Activated naive CD4-positive, alpha-beta T cell treated with anti-CD3 and anti-CD28 coated beads, Interleukin-2, amount 50 U/mL, for 16 hours (primary cell): ENCODE data around the gene PPP4R4.
"Not testable (repeated sequence)": the region's sequence is repeated elsewhere in the genome, so short reads cannot be mapped to it uniquely, and the experiment has no call there.

Experiments
- DNase-seq: peaks from one replicate; pipeline ENCODE4 v3.0.0-alpha.2; 2020

Gene PPP4R4

DNA sequence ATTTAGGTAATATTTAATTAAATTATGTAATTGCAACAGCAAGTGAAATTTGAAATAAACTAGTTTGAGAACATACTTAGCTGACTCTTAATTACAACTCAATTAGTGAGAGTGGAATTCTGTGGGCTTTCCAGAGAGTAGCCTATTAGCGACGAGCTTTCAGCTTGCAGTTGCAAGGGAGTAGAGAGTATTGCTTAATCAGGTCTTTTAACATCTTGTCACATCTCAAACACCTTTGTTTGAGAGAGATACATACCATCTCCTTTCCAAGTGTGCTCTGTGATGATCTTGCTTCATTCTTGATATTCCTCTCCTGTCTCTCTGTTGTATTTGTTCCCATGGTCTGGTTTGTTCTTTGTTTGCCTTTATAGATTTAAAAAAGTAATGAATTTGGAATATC lies 7.7 kb downstream of the PPP4R4 start:
- no peak for DNase-seq

DNA sequence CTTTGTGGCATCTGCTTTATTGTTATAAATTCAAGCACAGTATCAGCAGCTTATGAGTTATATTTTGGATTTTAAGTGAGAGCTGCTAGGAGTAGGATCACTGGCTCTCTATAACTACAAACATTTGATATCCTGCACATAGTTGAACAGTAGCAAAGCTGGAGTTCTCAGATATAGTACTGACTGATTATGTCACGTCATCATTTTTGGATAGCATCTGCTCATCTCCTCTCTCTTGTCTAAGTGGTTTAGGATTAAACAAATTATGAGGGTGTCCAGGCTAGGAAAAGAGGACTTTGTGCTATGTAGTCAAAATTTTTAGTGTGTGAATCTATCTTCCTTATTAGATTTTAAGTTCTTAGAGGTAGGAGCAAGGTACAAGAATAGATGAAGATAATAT lies 18.4 kb downstream of the PPP4R4 start:
- no peak for DNase-seq

DNA sequence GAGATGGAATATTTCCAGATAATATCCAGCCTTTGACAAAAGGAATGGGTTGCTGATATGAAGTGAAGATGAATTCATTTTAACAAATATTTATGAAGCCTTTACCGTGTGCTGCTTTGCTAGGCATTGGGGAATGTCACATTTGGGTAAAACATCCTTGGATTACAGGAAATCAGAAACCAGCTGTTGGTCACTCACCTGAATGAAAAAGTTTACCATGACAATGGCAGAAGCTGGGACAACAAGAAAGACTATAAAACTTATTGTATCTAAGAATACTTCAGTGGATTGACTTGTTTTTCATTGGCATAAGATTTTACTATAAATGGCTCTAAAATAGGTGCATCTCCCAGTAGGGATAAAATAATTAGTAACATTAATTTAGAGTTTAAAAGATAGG lies 19.7 kb downstream of the PPP4R4 start:
- DNase-seq: no peak

DNA sequence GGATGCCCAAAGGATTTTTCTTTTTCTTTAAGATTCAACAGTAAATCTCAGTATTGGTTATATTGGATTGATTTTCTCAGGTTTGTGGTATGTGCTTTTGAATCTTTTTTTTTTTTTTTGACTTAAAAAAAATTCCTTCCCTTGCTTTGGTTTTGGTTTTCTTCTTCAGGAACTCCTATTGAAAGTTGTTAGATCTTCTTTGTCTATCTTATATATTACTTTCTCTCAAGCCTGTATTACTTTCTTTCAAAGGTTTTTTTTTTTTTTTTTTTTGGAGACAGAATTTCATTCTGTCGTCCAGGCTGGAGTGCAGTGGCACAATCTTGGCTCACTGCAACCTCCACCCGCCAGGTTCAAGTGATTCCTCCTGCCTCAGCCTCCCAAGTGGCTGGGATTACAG lies 21.9 kb downstream of the PPP4R4 start:
- no peak for DNase-seq

DNA sequence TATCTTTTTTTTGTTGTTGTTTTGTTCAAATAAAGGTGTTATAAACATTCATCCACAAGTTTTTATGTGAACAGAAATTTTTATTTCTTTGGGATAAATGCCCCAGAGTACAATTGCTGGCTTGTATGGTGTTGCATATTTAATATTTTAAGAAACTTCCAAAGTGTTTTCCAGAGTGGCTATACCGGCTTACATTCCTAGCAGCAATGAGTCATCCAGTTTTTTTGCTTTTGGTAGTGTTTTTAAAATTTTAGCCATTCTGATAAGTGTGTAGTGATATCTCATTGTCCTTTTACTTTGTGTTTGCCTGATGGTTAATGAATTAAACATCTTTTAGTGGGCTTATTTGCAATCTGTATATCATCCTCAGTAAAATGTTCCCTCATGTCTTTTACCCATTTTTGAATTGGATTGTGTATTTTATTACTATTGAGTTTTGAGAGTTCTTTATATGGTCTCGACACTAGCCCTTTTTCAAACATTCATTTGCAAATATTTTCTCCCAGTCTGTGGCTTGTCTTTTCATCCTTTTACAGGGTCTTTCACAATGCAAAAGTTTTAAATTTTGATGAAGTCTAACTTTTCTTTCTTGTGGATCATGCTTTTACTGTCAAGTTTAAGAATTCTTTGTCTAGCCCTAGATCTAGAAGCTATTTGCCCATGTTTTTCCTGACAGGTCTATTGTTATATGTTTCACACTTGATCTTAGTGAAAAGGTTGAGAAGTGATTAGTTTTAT lies 29.5 kb downstream of the PPP4R4 start:
- no peak for DNase-seq

DNA sequence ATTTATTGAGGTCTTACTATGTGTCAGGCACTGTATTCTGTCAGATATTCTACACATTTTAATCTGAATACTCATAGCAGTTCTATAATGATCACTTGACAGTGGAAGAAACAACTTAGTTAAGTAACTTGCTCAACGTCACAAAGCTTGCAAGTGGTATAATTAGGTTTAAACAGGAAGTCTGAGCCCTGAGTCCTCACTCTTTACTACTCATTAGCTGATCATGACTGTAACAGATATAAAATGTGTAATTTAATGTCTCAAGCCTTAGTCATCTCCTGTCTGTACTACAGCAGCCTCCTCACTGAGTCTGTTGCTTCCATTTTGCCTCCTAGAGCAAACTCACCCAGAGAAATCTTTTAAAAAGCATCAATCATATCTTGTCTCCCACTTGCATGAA lies 38.9 kb downstream of the PPP4R4 start:
- no peak for DNase-seq

DNA sequence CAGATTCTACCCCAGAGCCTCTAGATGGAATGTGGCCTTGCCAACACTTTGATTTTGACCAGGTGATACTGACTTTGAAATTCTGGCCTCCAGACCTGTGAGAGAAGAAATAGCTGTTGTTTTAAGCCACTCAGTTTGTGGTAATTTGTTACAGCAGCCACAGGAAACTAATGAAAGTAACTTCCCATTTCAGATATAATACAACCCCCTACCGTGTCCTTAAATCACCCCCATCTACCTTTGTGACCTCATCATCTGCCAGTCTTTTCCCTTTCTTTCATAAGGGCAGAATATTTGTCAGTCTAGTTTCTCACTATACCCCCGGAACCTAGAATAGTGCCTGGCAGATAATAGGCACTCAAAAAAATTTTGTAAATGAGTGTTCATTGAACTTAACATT lies 39.6 kb downstream of the PPP4R4 start:
- DNase-seq: no peak

DNA sequence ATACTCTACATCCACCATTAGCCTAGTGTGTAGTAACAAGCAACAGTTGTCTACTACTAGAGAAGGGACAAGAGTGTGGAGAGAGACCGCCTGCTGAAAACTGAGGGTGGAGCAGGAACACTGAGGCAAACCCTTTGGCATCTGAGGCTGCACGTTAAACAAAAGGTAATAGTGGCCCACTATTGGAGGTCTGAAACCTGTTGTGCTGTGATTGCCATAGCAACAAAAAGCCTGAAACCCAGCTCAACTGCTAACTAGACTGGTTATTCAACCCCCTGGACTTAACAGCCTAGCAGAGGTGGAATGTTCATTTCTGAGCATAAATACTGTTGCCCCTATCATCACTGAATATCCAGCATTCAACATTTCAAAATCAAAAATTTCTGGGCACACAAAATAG lies 43.0 kb downstream of the PPP4R4 start:
- DNase-seq: no peak

DNA sequence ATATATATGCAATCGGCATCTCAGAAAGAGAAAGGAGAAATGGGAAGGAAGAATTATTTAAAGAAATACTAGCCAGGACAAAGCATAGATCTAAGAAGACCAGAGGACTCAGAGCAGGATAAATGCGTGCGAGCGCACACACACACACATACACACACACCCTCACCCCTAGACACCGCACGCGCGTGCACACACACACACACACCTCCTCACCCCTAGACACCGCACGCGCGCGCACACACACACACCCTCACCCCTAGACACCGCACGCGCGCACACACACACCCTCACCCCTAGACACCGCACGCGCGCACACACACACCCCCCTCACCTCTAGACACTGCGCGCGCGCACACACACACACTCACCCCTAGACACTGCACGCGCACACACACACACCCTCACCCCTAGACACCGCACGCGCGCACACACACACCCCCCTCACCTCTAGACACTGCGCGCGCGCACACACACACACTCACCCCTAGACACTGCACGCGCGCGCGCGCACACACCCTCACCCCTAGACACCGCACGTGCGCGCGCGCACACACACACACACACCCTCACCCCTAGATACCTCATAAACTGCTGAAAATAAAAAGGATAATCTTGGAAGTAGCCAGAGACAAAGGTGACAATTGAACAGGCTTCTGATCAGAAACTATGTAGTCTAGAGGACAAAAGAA lies 44.2 kb downstream of the PPP4R4 start:
- not testable (repeated sequence) for DNase-seq

DNA sequence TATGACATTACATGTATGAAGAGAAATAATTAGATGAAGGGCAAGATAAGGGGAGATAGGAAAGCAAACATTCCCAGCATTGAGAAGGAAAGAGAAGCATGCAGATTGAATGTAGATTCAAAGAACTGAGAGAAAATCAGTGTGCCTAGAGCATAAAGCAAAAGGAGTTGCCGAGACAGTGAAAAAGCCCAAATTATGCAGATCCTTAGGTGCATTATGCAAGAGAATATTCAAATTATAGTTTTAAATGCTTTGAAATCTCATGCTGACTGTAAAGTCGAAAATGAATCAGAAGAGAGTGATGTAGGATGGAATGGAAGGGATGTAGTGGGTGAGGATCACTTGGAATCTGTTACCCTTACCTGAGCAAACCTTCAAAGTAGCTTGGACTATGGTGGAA lies 49.9 kb downstream of the PPP4R4 start:
- DNase-seq: no peak

DNA sequence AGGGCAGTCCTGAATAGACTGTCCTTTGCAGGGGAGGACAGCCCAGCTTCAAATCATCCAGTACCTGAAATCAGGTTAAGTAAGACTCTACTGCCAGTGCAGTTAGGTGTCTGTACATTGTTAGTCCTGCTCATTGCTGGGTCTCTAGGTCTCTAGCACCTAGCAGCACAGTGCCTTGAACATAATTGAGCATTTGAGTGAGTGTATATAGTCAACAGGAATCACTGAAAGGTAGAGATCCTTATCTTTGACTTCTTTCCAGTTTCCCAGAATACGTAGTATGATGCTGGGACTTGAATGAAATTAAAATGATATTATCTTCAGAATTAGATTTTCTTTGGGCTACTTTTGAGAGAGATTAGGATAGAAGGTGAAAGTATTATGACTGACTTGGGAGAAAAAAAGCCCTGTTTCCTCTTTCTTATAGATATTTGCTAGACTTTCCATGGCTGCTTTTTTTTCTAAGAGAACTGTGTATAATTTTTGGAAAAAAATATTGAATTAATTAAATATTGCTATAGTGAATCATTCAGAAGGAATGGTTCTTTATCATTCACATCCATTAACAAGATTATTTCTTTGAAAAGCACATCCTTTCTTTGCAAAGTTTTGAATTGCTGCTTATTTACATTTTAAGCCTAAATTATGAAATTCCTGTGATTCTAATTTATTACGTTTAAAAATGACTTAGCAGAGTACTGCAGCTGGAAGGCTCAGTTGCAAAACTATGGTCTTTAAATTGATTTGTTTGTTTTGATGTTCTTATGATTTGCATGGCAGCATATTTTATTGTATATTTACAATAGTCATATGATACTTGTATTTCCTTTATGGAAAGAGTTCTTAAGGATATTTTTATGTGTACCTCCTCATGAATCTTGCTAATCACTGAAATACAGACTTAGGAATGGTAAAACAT lies 51.6 kb downstream of the PPP4R4 start:
- no peak for DNase-seq

DNA sequence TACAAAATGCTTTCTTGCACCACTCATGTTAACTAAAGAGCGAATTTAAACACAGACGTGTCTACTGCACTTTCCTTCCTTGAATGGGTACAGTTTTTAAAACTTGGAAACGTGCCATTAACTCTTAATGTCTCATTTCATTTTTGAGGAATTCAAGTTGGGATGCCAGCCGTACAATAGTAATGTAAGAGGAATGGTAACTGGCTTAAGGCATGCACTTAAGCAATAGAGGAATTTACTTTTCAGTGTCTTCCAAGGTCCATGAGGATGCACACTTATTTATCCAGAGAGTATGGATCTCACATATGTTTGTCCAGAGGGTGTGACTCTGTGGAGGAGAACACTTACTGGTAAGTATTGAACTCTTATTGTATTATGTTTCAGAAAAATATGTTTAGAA lies 52.9 kb downstream of the PPP4R4 start:
- DNase-seq: no peak

DNA sequence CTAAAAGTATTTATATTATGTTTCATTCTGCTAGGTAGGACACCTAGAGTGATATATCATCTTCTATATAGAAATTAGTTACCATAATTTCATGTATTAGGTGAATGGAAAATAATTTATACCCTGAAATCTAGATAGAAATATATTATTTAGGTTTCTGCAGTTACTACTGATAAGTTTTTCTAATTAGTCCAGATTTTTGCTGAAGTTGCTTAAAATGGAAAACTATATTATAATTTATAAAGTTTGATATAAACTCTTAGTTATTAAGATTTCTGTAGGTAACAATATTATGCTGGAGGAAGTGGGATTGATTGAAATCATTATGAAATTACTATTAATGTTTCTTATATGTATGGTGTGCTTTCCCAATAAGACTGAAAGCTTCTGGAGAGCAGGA lies 62.9 kb downstream of the PPP4R4 start:
- DNase-seq: no peak

DNA sequence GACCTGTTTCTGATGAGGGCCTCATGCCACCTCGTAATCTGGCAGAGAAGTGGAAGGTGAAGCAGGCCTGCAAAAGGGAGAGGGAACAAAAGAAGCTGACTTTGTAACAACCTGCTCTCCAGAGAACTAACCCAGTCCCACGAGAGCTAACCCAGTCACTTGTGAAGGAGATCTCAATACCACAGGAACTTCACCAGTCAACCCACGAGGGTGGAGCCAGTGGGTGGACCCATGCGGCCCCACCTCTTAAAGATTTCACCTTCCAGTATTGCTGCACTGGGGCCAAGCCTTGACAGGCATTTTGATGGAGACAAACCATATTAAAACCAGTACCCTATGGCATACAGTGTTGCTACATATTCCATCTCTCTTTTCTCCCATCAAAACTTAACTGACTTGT lies 63.9 kb downstream of the PPP4R4 start:
- DNase-seq: no peak

DNA sequence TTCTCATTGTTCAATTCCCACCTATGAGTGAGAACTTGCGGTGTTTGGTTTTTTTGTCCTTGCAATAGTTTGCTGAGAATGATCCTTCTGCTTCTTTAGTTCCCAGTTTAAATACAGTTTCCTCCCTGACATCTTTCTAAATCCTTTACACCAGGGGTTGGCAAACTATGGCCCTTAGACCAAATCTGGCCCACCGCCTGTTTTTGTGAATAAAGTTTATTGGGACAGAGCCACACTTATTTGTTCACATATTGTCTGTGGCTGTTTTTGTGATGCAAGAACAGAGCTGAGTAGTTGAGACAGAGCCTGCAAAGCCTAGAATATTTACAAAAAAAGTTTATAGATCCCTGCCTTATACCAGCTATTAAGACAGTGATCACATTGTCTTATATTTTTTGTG lies 65.3 kb downstream of the PPP4R4 start:
- DNase-seq: no peak

DNA sequence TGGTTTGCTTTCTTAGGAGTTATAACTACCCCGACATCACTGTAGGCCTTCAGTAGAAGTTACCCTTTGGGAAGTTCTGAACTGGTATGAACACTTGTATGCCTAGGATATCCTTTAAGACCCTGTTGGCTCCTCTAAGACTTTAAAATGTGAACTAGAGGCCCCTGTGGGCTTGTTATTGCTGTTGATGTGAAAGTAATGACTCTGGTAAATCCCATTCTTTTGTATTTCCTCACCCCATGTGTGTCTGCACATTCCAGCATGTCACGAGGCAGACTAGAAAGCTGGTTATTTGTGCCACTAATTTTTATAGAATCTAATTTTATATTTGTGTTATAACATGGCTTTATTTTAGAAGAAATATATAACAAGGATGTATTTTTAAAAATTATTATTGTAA lies 70.1 kb downstream of the PPP4R4 start:
- no peak for DNase-seq

DNA sequence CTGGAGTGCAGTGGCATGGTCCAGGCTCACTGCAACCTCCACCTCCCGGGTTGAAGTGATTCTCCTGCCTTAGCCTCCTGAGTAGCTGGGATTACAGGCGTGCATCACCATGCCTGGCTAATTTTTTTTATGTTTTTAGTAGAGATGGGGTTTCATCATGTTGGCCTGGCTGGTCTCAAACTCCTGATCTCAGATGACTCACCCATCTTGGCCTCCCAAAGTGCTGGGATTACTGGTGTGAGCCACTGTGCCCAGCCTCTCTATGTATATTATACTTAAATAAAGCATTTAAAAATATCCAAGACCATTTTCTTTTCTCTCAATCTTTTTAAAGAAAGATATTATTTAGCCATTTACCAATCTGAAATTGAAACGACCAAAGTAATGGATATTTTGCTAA lies 90.1 kb downstream of the PPP4R4 start:
- DNase-seq: not testable (repeated sequence)

DNA sequence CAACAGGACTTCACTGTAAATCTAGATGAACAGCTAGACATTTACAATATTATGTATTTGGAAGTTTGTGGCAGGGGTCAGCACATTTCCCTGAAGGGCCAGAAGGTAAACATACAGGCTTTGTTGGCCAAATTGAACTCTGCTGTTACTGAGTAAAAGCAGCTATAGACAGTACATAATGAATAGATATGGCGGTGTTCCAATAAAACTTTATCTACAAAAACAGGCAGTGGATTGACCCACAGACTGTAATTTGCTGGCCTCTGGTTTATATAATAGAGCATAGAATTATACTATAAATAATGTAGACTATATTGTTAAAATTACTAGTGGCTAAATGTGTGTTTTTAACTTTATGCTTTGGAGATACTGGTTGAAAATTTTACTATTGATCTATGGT lies 93.2 kb downstream of the PPP4R4 start:
- DNase-seq: no peak

DNA sequence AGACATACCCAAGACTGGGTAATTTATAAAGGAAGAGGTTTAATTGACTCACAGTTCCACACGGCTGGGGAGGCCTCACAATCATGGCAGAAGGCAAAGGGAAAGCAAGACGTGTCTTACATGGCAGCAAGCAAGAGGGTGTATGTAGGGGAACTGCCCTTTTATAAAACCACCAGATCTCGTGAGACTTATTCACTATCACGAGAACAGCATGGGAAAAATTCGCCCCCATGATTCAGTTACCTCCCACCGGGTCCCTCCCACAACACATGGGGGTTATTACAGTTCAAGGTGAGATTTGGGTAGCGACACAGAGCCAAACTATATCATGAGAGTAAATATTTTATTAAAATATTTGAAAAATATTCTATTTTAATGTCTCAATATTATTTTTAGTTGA lies 94.5 kb downstream of the PPP4R4 start:
- not testable (repeated sequence) for DNase-seq

DNA sequence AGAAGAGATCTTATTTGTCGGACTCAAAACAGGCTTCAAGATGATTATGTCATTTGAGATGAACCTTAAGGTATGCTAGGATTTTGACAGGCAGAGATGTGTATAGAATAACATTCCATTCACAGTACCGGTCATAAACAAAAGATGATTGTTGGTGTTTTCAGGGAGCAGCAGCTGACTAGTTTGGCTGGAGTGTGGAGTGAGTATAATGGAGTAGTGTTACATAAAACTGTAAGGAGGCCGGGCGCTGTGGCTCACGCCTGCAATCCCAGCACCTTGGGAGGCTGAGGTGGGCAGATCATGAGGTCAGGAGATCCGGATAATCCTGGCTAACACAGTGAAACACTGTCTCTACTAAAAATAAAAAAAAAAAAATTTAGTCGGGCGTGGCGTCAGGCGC lies 95.0 kb downstream of the PPP4R4 start:
- no peak for DNase-seq

DNA sequence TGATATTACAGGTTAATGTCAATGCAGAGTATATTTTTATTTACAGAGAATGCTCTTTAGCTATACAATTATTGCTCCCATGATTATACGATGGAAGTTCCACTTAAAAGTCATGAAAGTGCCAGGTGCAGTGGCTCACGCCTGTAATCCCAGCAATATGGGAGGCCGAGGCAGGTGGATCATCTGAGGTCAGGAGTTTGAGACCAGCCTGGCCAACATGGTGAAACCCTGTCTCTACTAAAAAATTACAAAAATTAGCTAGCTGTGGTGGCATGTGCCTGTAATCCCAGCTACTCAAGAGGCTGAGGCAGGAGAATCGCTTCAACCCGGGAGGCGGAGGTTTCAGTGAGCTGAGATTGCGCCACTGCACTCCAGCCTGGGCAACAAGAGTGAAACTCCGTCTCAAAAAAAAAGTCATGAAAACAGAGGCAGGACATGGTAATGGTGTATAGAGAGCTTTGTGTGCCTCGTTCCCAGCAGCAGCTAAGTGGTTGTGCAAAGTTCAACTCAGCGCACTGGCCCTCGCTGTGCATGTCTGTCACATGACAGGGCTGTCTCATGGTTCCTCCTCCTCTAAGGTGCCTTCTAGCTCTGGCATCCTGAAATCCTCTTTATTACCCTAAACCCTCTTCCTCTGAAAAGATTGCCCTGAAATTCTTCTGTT lies 102.9 kb downstream of the PPP4R4 start:
- not testable (repeated sequence) for DNase-seq

DNA sequence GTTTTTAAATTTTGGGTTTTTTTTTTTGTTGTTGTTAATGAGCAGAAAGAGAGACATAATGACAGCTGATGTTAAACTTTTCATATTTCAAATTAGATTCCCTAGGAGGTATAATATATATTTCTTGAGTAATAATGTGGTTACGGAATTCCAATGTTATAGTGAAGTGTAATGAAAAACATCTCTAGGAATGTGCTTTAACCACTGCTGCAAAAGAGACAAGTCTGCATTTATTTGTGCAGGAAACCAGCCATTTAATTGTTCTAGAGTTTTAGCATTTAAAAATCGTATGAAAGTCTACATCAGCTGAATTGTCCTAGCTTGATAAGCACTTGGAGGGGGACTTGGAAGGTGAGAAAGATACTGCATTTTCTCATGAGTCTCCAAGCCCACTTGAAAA lies 104.6 kb downstream of the PPP4R4 start:
- no peak for DNase-seq
